Activated naive CD4-positive, alpha-beta T cell (primary cell): ENCODE measurements around the gene EEF1AKMT1.
"Not testable (repeated sequence)": the region's sequence is repeated elsewhere in the genome, so short reads cannot be mapped to it uniquely, and the experiment has no call there.

Experiments
- DNase-seq, 4 experiments: peaks; one replicate each; lab custom pipeline; 2025; lab: John Stamatoyannopoulos, UW

The EEF1AKMT1 gene

GRCh38 chr13:20776751-20777150 lies 3.0 kb upstream of the EEF1AKMT1 start:
- DNase-seq = no peak

- DNase-seq = no peak
Observed at GRCh38 chr13:20775961-20776360, 2.2 kb upstream of the EEF1AKMT1 start.

- no peak for DNase-seq
Observed at GRCh38 chr13:20774746-20775145, 985 bp upstream of the EEF1AKMT1 start.

- no peak for DNase-seq
Observed at GRCh38 chr13:20772401-20773131, 1.2 kb downstream of the EEF1AKMT1 start.

- DNase-seq = no peak
Observed at GRCh38 chr13:20769834-20770233, 3.9 kb downstream of the EEF1AKMT1 start.

GRCh38 chr13:20769091-20769490 lies 4.7 kb downstream of the EEF1AKMT1 start:
- no peak for DNase-seq

GRCh38 chr13:20767309-20767943 lies 6.3 kb downstream of the EEF1AKMT1 start:
- no peak for DNase-seq

- no peak for DNase-seq
Observed at GRCh38 chr13:20760872-20761271, 12.9 kb downstream of the EEF1AKMT1 start.

GRCh38 chr13:20754009-20754408 lies 19.8 kb downstream of the EEF1AKMT1 start:
- no peak for DNase-seq

GRCh38 chr13:20749377-20749776 lies 24.4 kb downstream of the EEF1AKMT1 start:
- DNase-seq = no peak

GRCh38 chr13:20743830-20744404 lies 29.8 kb downstream of the EEF1AKMT1 start:
- DNase-seq = not testable (repeated sequence)

- no peak for DNase-seq
Observed at GRCh38 chr13:20740021-20740420, 33.7 kb downstream of the EEF1AKMT1 start.

GRCh38 chr13:20738616-20739015 lies 35.1 kb downstream of the EEF1AKMT1 start:
- DNase-seq = no peak

GRCh38 chr13:20729633-20730585 lies 43.9 kb downstream of the EEF1AKMT1 start:
- DNase-seq = no peak

- no peak for DNase-seq
Observed at GRCh38 chr13:20728579-20729311, 45.0 kb downstream of the EEF1AKMT1 start.

GRCh38 chr13:20727856-20728255 lies 45.9 kb downstream of the EEF1AKMT1 start:
- no peak for DNase-seq

GRCh38 chr13:20721454-20722357 lies 52.1 kb downstream of the EEF1AKMT1 start:
- no peak for DNase-seq

- DNase-seq = no peak
Observed at GRCh38 chr13:20721058-20721453, 52.7 kb downstream of the EEF1AKMT1 start.

GRCh38 chr13:20720499-20720898 lies 53.3 kb downstream of the EEF1AKMT1 start:
- no peak for DNase-seq

- DNase-seq = no peak
Observed at GRCh38 chr13:20719783-20720182, 54.0 kb downstream of the EEF1AKMT1 start.
